Caki2 (cell line): ENCODE results near the gene GNPDA1. TPM values are rescaled to one million over a fixed set of nuclear protein-coding genes. Genes with fewer than 3 reads are reported as not detected.

Experiments
- DNase-seq: peaks from one replicate; pipeline ENCODE4 v3.0.0-alpha.2; 2015; ENCODE audit warnings: low read depth
- in situ Hi-C: cut with HindIII; loops from 2 replicates; pipeline ENCODE4 v1.10.0; 2016; ENCODE audit warnings: low sequenced_read_pairs, low pct_unique_long_range_greater_than_20kb, mixed read lengths
- total RNA-seq: library from RNA; depleted of rRNA; stranded (reverse); fragments of >200 nt; shearing (Covaris generic); gene quantifications from 2 replicates; pipeline ENCODE4 v1.2.3, GENCODE V29; 2014; ENCODE audit warnings: low replicate concordance

The GNPDA1 gene
- total RNA-seq, 1 experiment from 2014 or later: 123 TPM

DNA sequence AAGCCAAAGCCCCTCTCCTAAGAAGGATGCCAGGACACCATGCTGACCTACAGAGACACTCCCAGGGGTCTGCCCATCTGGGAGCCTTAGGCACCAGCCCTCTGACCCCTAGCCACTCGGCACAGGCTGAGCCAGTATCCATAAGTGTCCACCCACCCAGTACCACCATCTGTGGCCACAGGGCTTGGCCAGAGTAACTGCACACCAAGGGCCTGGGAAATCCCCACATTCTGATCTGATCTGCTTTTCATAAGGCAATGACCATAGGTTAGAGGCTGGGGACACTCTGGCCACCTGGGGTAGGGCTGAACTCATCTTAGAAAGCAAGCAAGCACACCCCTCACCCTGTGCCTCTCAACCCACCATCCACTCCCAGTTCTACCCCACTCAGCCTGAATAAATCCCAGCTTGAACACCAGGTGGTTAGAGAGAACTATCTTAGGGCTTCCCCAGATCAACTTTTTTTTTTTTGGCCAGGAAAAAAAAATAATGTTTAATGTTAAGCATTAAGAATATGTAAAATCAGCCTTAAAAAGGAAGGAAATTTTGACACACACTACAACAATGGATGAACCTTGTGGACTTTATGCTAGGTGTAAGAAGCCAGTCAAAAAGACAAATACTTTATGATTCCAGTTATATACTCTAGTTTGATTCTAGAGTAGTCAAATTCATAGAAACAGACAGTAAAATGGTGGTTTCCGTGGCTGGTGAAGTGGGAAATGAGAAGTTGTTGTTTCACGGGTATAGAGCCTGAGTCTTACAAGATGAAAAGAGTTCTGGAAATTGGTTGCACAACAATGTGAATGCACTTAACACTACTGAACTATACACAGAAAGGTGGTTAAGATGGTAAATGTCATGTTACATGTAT, 6.2 kb downstream of the GNPDA1 start:
- in situ Hi-C loops: no loop called here
- no peak for DNase-seq

DNA sequence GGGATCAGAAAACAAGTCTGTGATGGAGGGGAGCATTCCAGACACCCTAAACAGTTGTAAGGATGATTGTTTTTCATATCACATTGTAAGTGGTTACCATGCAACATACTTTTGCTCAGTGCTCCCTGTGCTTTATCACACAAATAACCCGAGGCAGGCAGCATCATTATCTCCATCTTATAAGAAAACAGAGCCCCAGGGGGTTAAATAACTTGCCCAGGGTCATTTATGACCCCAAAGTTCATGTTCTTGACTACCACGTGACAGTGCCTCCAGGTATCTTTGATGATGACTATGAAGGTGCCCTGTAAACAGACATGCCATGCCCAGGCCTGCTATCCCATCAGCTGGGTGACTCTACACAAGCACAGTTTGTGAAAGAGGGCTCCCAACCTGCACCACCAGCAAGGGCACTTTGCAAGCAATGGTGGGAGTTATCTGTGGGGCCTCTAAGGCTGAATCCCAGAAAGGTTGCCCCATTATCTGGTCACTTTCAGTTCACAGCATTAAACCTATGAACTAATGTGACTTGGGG, 9.5 kb downstream of the GNPDA1 start:
- no peak for DNase-seq
- in situ Hi-C loops: no loop called here

DNA sequence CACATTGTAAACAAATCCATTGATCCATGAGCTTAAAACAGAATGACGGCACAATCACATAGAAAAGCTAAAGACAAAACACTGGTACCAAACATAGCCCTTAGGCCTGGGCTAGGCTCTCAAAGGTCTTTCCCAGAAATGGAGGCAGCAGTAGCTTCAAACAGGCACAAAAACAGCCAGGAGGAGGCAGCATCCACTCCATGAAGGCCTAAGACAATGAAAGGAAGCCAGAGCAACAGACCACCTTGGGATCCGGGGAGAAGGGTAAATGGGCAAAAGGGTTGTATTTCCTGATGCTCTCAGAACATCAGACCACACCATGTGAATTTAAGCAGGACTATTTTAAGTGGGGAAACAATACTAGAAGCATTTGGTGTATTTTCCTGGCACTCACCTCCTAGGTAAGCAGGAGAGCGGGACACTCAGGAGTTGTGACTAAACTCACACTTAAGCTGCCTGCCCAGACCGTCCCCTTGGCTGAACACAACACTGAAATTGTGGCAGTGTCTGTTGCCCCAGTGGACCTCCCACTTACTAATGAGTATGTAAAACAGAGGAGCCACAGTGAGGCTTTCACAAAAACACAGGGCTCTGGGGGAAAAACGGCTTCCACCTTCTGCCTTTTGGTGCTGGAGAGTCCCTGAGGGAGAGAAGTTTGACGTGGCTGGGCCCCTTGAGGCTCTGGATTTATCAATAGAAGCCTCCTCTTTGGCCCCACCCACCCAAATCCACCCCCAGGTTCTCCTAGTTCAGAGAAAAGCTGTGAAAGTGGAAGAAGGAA, 11.9 kb downstream of the GNPDA1 start:
- DNase-seq: no peak
- in situ Hi-C loops: no loop called here

DNA sequence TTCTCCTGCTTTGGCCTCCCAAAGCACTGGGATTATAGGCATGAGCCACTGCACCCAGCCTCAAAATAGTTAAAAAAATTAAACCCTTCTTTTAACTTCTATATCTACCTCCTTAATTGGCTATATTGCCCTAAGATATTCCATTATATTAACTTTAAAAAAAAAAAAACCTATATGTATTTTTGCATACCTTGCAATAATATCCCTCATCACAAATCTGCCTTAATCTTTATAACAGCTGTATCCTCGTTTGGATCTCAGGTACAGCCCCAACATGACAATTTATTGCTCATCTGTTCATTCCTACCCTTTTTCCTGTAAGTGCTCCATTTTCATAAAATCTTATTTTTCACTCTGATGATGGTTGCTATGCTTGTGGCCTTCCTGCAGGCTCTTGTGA, 12.7 kb downstream of the GNPDA1 start:
- in situ Hi-C loops: no loop called here
- no peak for DNase-seq

DNA sequence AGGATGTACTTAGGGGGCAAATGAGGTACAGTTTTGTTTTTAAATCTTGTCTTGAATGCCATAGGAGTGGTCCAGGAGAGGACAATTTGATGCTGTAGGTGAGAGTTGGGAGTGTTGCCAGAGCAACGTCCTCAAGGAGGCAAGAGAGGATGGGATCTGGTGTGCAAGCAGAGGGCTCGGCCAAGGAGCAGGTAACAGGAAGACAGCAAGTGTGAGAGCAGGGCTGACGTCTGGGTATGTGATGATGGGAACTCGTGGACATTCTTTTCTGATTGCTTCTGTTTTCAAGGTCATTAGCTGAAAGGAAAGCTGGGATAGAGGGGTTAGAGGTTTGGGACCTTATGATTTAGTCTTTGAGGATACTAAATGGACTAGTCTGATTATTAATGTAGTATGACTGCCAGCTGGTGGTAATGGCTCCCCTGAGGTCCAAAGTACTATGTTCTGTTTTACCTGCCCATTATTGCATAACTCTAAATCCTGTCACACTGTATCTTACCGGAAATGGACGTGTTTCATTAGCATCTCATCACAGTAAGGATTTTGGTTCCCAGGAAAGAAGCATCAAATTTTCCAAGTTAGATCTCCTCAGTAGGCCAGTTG, 15.4 kb downstream of the GNPDA1 start:
- in situ Hi-C loops: loop anchor here (25.0 kb wide), 1 partner anchor 140 kb away; no protein-coding TSS in a partner anchor
- no peak for DNase-seq

DNA sequence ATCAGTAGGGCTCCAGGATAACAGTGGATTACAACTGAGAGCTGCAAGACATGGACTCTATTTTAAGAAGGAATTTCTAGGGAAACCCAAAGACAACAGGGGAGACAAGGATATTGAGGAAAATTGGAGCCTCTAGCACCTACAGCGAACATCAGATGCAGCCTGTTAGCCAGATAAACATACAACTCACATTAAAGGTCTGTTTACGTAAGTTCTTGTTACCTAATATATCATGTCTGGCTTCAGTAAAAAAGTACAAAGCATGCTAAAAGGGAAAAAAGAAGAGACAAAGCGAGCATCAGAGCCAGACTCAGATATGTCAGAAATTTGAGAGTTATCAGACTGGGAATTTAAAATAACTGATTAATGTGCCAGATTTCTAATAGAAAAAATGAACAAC, 17.2 kb downstream of the GNPDA1 start:
- no peak for DNase-seq
- in situ Hi-C loops: loop anchor here (25.0 kb wide), 1 partner anchor 142 kb away; no protein-coding TSS in a partner anchor

DNA sequence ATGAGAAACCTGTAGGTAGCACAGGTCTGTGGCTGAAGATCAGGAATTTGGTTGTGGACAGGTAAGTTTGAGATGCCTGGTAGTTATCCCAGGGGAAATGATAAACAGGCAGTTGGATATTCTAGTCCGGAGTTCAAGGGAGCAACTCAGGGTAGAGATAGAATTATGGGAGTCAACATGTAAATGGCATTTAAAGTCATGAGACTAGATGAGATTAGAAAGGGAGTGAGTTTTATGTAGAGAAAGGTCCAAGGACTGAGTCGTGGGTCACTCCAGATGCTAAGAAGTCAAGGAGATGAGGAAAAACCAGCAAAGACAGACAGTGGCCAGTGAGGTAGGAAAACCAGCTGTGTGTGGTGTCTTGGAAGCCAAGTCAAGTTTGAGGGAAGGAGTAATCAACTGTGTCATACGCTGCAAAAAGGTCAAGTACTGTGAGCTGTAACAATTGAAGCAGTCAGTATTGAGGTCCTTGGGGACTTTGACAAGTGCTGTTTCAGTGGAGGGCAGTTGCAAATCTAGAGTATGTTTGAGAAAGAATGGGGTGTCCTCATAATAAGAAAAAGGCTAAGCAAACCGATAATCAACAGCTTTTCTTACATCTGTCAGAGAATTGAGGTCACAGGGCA, 18.2 kb downstream of the GNPDA1 start:
- in situ Hi-C loops: loop anchor here (25.0 kb wide), 1 partner anchor 143 kb away; no protein-coding TSS in a partner anchor
- DNase-seq: no peak

DNA sequence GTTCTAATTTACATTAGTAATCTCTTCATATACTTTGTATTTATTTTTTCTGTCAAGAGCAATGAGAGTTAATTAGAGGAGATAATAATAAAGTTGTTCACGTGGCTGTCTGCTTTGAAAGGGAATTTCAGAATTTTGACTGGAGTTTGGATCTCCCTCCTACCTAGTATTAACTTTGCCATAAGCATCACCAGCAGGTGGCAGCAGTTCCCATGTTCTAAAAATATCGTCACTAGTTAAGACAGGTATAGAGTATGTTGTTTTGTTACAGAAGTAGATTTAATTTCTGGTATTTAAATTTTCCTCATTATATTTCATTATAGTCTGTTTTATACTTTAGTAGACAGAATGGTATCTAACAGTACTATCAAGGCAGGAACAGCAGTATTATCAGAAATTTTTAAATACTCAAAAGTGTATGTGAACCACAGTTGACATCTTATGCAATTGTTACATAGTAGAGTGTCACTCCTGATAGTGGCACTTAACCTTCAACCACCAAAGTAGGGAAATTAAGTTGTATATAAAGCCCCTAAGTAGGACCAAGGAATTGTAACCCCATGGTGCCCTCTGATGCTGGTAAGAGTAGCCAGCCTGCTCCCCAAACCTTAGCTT, 20.4 kb downstream of the GNPDA1 start:
- DNase-seq: peak; percentile 51
- in situ Hi-C loops: loop anchor here (25.0 kb wide), 1 partner anchor 145 kb away; no protein-coding TSS in a partner anchor

DNA sequence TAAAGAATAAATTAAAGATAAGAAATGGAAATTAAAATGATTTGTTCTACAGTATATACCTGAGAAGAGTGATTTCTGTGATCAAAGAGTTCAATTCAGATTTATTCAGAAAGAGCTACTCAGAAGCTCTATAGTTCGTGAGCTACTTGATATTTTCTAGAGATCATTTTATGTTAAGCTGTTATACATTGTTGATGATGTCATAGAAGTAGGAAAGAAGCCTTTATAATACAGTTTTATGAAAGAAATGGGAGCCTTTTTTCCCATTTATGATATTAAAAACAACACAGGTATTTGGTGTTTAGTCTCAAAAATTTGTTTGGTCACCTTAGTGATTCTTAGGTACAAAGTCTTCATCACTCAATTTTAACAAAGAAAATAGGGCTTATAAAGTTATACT, 23.1 kb downstream of the GNPDA1 start:
- in situ Hi-C loops: loop anchor here (25.0 kb wide), 1 partner anchor 148 kb away; no protein-coding TSS in a partner anchor
- no peak for DNase-seq

DNA sequence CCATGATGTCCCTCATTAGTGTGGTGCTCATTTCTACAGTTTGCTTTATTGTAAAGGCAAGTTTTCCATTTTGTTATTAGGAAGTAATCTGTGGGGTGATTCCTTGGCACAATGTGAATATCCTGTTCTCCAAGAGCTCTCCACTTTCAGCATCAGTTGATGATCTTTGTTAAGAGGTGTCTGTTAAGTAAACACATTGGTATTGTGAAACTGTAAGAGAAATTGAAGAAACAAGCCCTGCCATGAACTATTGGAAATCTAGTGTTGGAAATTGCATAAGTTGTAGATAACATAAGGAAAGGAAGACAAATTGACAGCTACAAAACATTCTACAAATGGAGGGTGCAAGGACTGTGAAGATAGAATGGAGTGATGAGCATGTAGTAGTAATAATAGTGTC, 26.8 kb downstream of the GNPDA1 start:
- in situ Hi-C loops: loop anchor here (25.0 kb wide), 1 partner anchor 151 kb away; no protein-coding TSS in a partner anchor
- no peak for DNase-seq

DNA sequence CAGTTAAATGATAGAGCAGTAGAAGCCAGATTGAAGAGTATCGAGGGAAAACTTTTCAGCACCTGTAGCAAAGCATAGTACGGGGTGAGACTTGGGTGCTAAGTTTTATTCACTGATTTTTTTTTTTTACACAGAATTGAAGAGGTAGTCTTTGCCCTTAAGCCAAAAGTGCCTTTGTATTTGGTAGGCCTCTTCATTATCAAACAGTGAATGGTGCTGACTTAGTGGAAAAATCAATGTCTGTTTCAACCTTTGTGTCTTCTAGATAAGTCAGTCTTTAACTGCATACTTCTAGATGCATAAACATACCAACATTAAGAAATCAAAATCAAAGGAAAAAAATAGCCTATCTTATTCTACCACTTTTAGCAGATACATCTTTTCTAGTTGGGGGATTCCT, 30.2 kb downstream of the GNPDA1 start:
- in situ Hi-C loops: loop anchor here (25.0 kb wide), 1 partner anchor 155 kb away; no protein-coding TSS in a partner anchor
- no peak for DNase-seq

DNA sequence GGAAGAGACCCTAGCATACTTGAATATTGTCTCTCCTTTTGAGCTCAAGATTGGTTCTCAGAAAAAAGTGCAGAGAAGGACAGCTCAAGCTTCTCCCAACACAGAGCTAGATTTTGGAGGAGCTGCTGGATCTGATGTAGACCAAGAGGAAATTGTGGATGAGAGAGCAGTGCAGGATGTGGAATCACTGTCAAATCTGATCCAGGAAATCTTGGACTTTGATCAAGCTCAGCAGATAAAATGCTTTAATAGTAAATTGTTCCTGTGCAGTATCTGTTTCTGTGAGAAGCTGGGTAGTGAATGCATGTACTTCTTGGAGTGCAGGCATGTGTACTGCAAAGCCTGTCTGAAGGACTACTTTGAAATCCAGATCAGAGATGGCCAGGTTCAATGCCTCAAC, 34.4 kb downstream of the GNPDA1 start:
- in situ Hi-C loops: loop anchor here (25.0 kb wide), 1 partner anchor 159 kb away; no protein-coding TSS in a partner anchor
- DNase-seq: no peak

DNA sequence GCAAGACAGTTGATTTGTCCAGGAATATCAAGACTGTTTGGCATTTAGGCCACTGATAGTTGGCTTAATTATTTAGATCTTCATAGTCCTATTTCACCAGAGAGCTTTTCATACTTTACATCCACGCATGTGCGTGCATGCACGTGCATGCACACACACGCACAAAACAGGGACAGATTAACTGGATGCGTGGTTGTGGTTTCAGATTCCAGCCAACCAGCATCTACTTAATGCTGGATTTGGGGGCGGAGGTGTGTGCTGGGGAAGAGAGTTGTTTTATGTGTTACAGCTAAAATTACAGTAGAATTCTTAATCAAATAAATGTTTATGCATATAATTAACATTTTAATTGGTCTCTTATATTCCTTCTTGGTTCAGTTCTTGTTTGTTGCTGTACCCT, 36.7 kb downstream of the GNPDA1 start:
- in situ Hi-C loops: loop anchor here (25.0 kb wide), 1 partner anchor 161 kb away; no protein-coding TSS in a partner anchor
- DNase-seq: no peak

DNA sequence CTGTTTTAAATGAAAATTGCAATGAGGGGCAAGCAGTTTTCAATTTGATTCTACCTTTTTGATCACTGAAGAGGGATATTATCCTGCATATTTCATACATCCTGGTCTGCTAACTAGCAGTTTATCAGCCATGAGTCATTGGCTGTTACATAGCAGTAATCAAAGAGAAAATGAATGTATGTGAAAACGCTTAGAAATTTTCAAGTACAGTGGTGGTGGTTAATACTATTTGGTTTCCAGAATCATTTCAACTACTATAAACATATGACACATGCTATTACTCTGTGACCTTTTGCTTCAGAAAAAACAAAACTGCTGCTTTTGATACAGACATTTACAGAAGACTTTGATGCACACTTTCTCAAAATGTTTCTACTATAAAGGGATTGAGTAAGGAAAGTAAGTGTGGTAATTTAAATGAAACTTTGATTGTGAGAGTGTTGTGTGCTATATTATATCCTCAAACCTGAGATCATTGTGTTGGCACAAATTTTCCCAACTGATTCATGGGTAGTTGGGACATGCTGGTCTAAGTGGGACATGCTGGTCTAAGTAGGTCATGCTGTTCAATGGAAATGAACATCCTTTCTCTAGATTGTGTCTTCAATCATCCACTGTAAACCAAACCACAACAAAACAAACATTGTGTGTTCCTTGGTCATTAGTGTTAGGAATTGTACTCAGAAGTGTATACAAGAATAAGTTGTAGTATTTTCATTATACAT, 38.8 kb downstream of the GNPDA1 start:
- in situ Hi-C loops: no loop called here
- DNase-seq: no peak

DNA sequence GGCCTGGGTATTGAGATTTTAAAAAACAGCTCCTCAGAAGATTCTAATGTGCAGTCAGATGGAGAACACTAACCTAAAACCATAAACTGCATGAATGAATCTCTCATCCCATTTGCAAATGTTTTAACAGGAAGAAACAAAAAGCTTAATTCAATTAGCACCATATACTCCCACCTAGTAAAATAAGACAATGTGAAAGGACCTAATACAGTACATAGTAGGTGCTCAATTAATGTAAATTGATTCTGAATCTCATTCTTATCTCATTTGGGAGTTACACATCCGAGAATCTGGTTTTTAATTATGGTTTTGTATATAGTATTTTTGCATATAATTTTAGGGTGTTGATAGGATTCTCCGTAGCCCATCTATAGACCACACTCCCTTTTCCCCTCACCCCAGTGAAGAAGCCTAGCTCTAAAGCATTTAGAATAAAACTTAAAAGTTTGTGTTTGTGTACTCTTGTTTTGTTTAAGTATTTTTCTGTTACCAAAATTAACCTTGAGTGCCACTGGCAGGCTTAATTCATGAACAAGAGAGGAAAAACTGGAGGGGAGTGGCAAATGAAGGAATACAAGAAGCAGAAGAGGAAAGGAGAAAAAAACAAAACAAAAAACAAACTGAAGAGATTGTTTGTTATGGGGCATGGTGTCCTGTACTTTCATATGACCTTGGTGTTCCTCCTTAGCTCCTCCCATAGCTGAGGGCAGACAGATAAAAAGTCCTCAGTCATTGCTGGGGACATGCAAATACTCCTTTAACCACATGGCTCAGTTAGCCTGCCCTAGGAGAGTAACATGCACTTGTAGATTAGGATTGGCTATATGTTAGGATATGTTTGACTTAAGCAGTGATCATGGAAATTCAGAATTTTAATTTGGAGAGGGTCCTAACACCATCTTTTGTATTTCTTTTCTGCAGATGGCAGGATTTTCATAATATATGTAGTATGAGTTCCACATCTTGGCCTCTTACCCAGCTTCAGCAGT, 42.8 kb downstream of the GNPDA1 start:
- DNase-seq: peak; percentile 42
- in situ Hi-C loops: no loop called here
